NCI-H345 treated with DMSO at 0.1 percent for 48 hours (cell line): ENCODE data around the gene SCRT2.

ENCODE experiments used
- DNase-seq: peaks from one replicate; lab custom pipeline; 2025; ENCODE audit not compliant: unreplicated experiment; lab: John Stamatoyannopoulos, UW

Gene SCRT2

GRCh38 chr20:635028-635892 is 40.3 kb downstream of the SCRT2 start:
- no peak for DNase-seq

- DNase-seq = no peak
Measured at GRCh38 chr20:634148-634925, 41.3 kb downstream of the SCRT2 start.

GRCh38 chr20:631101-631500 is 44.5 kb downstream of the SCRT2 start:
- DNase-seq = no peak

GRCh38 chr20:626579-626978 is 49.0 kb downstream of the SCRT2 start:
- DNase-seq = no peak

- no peak for DNase-seq
Measured at GRCh38 chr20:625360-625932, 50.2 kb downstream of the SCRT2 start.

- no peak for DNase-seq
Measured at GRCh38 chr20:623704-624103, 51.9 kb downstream of the SCRT2 start.

- no peak for DNase-seq
Measured at GRCh38 chr20:623021-623420, 52.6 kb downstream of the SCRT2 start.

- no peak for DNase-seq
Measured at GRCh38 chr20:622161-622560, 53.4 kb downstream of the SCRT2 start.

GRCh38 chr20:621125-621756 is 54.4 kb downstream of the SCRT2 start:
- no peak for DNase-seq

- DNase-seq = no peak
Measured at GRCh38 chr20:620246-620645, 55.4 kb downstream of the SCRT2 start.

GRCh38 chr20:618980-619379 is 56.6 kb downstream of the SCRT2 start:
- no peak for DNase-seq

GRCh38 chr20:617934-618690 is 57.5 kb downstream of the SCRT2 start:
- no peak for DNase-seq

GRCh38 chr20:615514-615913 is 60.1 kb downstream of the SCRT2 start:
- DNase-seq = no peak

- no peak for DNase-seq
Measured at GRCh38 chr20:611843-612185, 63.8 kb downstream of the SCRT2 start.
